Brain pericyte (primary cell): ENCODE results near the gene SARDH.
"Not testable (repeated sequence)": the region's sequence is repeated elsewhere in the genome, so short reads cannot be mapped to it uniquely, and the experiment has no call there.

Experiments
- DNase-seq: peaks from one replicate; pipeline ENCODE4 v3.0.0-alpha.2; 2012; ENCODE audit warnings: low read depth, low spot score

The SARDH gene

DNA sequence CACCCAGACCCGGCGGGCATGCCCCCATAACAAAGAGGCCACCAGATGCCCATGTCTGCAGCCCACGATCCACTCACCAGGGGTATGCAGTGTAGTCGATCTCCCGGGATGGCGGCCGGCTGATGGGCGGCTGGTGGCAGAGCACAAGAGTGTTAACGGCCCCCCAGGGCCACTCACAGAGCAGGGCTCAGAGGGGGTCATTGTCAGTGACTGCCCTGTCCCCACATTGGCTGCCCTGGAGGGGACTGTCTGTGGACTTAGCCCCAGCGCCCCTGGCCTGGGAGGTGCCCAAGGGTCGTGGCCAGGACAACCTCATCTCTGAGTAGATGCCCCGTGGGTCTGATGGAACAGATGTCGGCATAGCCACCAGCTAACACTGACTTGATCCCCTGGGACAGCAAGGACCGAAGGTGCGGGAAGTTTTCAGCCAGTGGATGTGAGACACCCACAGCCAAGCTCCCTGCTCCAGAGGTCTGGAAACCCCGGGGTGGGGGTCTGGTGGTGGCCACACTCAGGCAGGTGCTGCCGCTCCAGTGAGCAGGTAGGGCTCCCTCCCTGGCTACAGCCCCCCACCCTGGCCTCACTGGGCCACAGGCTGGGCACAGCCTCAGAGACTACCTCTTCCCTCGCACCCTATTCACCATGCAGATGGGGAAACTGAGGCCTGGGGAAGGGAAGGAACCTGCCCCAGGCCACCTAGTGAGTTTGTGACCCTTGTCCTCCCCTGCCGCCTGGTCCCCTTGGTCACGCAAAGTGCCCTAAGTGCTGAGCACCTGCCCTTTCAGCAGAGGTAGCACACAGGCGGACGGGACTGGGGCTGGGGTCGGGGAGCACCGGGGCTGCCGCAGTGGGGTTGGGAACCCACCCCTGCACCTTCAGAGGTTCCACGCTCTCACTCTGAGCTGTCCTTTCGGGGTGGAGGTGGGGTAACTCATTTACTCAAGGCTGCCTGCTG, 38.1 kb upstream of the SARDH start:
- DNase-seq, result no peak

DNA sequence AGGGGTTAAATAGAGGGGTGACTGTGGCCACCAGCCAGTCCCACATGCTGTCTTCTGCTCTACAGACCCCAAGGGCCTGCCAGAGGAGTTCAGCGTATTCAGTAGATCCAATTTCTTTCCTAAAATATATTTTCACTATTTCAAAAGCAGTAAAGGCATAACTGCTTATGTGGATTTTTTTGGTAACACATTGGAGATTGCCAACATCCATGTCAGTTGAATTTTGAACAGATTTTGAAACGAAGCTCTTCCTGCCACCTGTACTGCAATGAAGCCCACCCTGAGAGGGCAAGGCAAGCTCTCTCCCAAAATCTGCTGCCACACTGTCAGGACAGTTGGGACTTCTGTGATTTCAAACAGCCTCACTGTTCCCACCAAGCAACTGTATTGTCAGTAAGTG, 37.1 kb upstream of the SARDH start:
- no peak for DNase-seq

DNA sequence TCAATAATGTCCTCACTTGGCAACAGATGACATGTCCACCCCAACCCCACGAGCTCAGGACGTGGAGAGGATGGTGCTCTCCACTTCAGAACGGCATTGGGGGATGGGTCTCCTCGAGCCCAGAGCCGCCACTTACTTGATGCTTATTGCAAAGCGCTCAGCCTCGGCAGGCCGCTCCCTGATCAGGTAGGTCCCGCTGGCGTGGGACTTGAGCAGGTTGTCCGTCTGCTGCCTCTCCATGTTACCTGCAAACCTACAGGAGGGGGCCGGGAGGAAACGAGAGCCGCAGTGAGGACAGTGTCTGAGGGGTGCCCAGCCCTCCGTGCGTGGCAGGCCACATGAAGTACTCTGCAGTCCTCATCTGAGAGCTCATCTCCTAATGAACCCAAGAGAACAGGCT, 36.6 kb upstream of the SARDH start:
- no peak for DNase-seq

DNA sequence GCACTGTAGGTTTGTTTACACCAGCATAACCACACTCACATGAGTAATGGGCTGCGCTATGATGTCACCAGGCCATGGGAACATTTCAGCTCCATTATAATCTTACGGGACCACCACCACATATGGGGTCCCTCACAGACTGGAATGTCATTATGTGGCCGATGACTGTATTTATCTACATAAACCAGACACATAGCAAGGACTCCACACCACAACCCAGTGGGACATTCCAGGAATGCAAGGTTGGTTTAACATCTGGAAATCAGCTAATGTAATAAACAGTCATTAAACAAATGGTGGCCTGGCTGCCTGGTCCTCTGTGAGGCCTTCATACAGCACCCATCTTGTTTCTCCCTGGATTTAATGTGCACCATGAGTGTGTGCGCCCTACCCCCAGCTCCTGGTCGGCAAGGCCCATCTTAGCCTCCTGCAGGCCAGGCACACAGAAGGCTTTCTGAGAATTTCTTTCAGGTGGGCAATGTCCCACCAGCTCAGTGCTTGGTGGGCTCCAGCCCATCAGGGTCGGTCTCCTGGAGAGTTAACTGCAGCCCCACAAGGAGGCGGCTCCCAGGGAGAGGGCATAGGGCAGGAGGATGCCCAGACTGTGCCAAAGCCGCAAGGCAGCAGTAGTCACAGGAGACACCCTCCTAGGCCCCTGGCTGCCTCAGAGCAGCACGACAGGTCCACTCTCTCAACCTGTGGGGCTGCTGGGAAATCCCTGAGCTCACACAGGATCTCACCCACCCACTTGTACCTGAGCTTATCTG, 35.9 kb upstream of the SARDH start:
- DNase-seq, result no peak

DNA sequence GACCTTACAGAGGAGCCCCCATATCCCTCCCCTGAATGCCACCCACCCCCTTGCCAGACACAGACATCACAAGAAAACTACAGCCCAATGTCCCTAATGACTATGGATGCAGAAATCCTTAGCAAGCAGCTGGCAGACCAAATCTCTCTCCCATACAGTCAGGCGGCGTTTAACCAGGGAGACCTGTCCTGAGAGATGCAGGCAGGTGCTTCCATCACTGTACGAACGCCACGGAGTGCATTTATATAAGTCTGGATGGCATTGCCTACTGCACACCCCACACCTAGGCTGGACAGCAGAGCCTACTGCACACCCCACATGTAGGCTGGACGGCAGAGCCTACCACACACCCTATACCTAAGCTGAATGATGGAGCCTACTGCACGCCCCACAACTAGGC, 34.4 kb upstream of the SARDH start:
- no peak for DNase-seq

- DNase-seq, result no peak
Observed at GRCh38 chr9:133771486-133772482, 33.6 kb upstream of the SARDH start.

- no peak for DNase-seq
Observed at GRCh38 chr9:133770076-133770777, 32.1 kb upstream of the SARDH start.

DNA sequence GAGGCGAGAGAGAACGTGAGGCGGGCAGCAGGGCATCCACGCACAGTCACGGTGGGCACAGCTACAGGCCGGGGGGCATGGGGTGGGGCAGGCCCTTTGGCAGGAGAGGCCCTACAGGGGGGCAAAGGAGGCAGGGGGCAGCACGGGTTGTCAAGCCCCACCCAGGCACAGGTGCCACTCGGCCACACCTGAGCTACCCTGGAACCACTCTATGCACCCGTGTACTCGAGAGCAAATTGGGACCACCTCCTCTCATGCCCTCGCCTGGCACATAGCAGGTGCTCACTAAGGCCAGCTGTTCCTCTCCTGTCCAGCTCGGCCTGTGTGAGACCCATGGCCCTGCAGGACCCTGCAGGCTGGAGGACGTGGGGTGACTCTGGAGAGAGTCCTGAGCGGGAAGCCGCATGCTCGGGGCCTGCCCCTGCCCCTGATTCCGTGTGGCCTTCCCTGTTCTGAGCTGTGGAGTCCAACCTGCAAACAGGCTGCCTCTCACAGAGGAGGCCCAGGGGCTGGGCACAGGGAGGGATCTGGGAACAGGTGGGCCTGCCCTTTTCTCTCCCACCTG, 31.4 kb upstream of the SARDH start:
- DNase-seq, result no peak

DNA sequence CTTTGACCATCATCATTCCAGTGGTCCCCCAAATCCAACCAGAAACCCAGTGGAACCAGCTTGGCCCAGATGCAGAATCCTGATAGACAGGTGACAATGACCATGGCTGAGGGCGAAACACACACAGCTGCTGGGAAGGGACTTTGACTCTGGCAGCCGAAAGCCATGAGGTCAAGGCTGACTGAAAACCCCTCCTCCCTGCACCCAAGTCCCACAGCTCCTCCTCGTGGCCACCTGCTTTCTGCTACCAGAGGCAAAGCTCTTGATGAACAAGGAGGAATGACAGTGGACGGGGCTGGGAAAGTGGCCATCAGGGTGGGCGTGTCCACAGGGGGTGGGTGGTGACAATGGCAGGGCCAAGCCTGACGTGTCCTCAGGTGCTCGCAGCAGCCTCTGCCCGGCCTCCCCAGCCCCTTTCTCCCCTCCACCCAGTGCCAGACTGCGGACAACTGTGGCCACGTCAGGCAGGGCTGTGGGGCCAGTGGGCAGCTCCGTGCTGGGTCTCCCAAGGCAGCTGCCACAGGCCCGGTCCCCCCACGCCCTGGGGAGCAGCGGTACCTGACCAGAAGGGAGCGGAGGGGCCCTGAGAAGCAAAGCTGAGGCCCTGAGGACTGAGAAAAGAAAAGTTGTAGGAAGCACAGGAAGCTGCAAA, 30.8 kb upstream of the SARDH start:
- no peak for DNase-seq

DNA sequence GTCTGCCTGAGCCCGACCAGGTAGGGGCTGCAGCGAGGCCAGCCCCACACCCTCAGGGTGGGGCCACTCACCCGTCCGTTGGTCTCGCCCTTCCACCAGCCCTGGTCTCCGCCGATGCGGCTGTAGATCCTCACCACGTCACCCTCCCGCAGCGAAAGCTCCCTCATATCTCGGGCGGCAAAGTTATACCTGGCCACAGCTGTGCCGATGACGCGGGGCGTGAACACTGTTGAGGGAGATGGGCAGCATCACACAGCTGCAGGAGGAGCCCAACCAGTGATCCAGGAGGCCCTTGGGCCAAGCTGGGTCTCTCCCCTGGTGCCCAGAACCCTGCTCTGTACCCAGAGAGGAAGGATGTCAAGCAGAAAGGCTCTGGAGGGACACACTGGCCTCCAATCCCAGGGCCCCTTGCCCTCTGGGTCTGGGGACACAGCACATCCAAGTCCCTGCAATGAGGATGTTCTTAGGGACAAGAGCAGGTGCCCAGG, 30.3 kb upstream of the SARDH start:
- no peak for DNase-seq

- DNase-seq, result no peak
Observed at GRCh38 chr9:133767625-133768024, 29.5 kb upstream of the SARDH start.

- no peak for DNase-seq
Observed at GRCh38 chr9:133767008-133767407, 28.9 kb upstream of the SARDH start.

DNA sequence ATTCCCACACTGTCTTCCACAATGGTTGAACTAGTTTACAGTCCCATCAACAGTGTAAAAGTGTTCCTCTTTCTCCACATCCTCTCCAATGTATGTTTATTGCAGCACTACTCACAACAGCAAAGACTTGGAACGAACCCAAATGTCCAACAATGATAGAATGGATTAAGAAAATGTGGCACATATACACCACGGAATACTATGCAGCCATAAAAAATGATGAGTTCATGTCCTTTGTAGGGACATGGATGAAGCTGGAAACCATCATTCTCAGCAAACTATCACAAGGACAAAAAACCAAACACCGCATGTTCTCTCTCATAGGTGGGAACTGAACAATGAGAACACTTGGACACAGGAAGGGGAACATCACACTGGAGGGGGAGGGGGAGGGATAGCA, 28.1 kb upstream of the SARDH start:
- not testable (repeated sequence) for DNase-seq

DNA sequence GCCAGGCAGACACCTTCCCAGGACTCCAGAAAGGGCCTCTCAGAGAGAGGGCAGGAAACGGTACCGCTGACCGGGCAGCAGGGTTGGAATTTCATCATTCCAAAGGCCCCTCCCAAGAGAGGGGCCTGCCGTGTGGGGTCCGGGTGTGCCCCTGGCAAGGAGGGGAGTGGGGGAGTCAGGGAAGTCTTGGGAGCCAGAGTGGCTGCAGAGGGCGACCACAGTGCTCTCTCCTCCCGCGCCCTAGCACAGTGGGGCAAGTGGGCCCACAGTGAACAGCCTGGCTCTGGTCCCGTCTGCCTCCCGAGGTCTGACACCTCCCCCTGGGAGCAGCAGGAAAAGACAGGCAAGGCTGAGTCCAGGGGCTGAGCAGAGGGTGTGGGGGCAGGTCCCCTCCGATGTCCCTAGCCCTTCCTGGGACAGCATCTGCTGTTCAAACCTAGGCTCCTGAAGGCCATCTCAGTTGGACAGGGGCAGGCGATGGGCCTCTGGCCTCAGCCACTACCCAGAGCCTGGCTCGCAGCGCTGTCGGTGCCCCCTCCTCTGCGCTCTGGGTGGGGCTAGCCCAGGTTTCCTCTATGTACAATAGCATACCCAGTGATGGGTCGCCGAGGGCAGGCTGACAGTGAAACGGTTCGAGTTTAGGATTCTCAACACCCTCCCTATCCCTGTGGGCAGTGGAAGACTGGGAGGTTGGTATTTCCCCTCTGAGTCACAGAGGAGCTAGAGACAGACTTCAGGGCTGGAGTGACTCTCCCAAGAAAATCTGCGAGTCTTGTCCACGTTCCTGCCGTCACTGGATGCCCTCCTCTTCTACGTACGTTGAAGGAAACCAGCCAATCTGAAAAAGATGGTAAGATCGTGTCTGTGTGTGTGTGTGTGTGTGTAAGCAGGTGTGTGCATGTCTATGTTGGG, 25.4 kb upstream of the SARDH start:
- DNase-seq, result no peak

- no peak for DNase-seq
Observed at GRCh38 chr9:133762488-133763271, 24.5 kb upstream of the SARDH start.

- no peak for DNase-seq
Observed at GRCh38 chr9:133761641-133762248, 23.6 kb upstream of the SARDH start.

- no peak for DNase-seq
Observed at GRCh38 chr9:133760713-133761290, 22.6 kb upstream of the SARDH start.
